A673 (cell line): ENCODE data around the gene HACD2. TPM values are rescaled to one million over a fixed set of nuclear protein-coding genes. Genes with fewer than 3 reads are reported as not detected.

Source experiments
- BruUV-seq: library from RNA; stranded (reverse); fragments of 400-500 nt; replicated peaks from 2 replicates; lab custom pipeline; 2021; lab: Mats Ljungman, UMichigan
- CTCF ChIA-PET: fragments of 300-600 bp; sonication (Branson Sonifier 250); formaldehyde crosslinking; loops from one replicate; lab custom pipeline; 2022; ENCODE audit warnings: antibody characterized with exemption; lab: Charles Lee
- POLR2A ChIA-PET: fragments of 300-600 bp; sonication (Branson Sonifier 250); formaldehyde crosslinking; loops from one replicate; lab custom pipeline; 2022; ENCODE audit warnings: antibody characterized with exemption; ENCODE audit not compliant: low non-redundant PET; lab: Charles Lee
- DNase-seq: peaks from one replicate; pipeline ENCODE4 v3.0.0-alpha.2; 2015; ENCODE audit warnings: low spot score
- H3K27ac ChIP-seq: fragments of 200-600 bp; sonication (generic); 2 replicates; pipeline ENCODE4 v1.5.1; 2016; ENCODE audit warnings: mixed run types, low read depth, mild to moderate bottlenecking, mixed read lengths, antibody characterized with exemption, low read length; ENCODE audit not compliant: poor library complexity, severe bottlenecking
- H3K27me3 ChIP-seq: fragments of 200-600 bp; sonication (generic); replicated peaks from 2 replicates; pipeline ENCODE4 v1.6.1; 2017; ENCODE audit warnings: mixed run types, low read depth, mild to moderate bottlenecking, mixed read lengths, antibody characterized with exemption, low read length; ENCODE audit not compliant: insufficient read depth, poor library complexity
- H3K36me3 ChIP-seq: fragments of 200-600 bp; sonication (generic); 2 replicates; pipeline ENCODE4 v1.6.1; 2016; ENCODE audit warnings: mixed run types, mild to moderate bottlenecking, mixed read lengths, antibody characterized with exemption, low read length; ENCODE audit not compliant: insufficient read depth, poor library complexity, severe bottlenecking
- H3K4me1 ChIP-seq: fragments of 200-600 bp; sonication (generic); 2 replicates; pipeline ENCODE4 v1.6.1; 2017; ENCODE audit warnings: mixed run types, mild to moderate bottlenecking, mixed read lengths, antibody characterized with exemption, low read length; ENCODE audit not compliant: insufficient read depth, poor library complexity, severe bottlenecking
- H3K4me3 ChIP-seq: fragments of 200-600 bp; sonication (generic); 2 replicates; pipeline ENCODE4 v1.5.1; 2016; ENCODE audit warnings: low read depth, mixed run types, mild to moderate bottlenecking, mixed read lengths, low read length; ENCODE audit not compliant: poor library complexity, severe bottlenecking
- H3K9me3 ChIP-seq: fragments of 200-600 bp; sonication (generic); 2 replicates; pipeline ENCODE4 v1.6.1; 2016; ENCODE audit warnings: mixed run types, low read depth, mild to moderate bottlenecking, mixed read lengths, antibody characterized with exemption, low read length; ENCODE audit not compliant: poor library complexity, severe bottlenecking
- CTCF ChIP-seq: fragments of 300-800, 200-600 bp; sonication (generic); conservative IDR thresholded peaks from 2 replicates; pipeline ENCODE4 v1.5.1; 2017; ENCODE audit warnings: low read depth, mild to moderate bottlenecking, antibody characterized with exemption, low read length, moderate library complexity, mixed read lengths
- EZH2 ChIP-seq: fragments of 200-600 bp; sonication (generic); IDR thresholded peaks from 2 replicates; pipeline ENCODE4 v1.6.1; 2017; ENCODE audit warnings: borderline replicate concordance, low read depth, mild to moderate bottlenecking, mixed read lengths, antibody characterized with exemption, low read length; ENCODE audit not compliant: poor library complexity, severe bottlenecking
- intact Hi-C: fragments of 100-400 bp; cut with micrococcal nuclease; formaldehyde crosslinking; loops from one replicate; pipeline ENCODE4 v1.10.0; 2022; ENCODE audit not compliant: unreplicated experiment
- total RNA-seq: library from RNA; stranded (reverse); gene quantifications from 2 replicates; pipeline ENCODE4 v1.2.3, GENCODE V29; 2021

HACD2 gene
- total RNA-seq, 1 experiment from 2014 or later, result 49.3 TPM

- peaks cover 7% of the 10 kb centered on the region for H3K4me1 ChIP-seq
- no peaks in the 10 kb centered on the region for H3K36me3 ChIP-seq
- H3K27ac ChIP-seq, result no peak overlapping the region
- no peaks in the 10 kb centered on the region for H3K27me3 ChIP-seq
- no TSS peak for BruUV-seq
- DNase-seq, result no peak
- no peaks in the 10 kb centered on the region for H3K9me3 ChIP-seq
- ChIA-PET CTCF (interaction anchor here (0.5 kb wide), 1 partner anchor 476 kb away, joined by 3 read pairs; no protein-coding TSS in a partner anchor), POLR2A (no interaction called here)
- TF ChIP-seq EZH2, result no peak
- TF ChIP-seq CTCF, result no peak
- H3K4me3 ChIP-seq, result no peak overlapping the region
- intact Hi-C loops, result no loop called here
These were observed 59.9 kb downstream of the HACD2 start for GRCh38 chr3:123524981-123525380.

- Histone ChIP-seq H3K9me3 (no peaks in the 10 kb centered on the region), H3K27me3 (no peaks in the 10 kb centered on the region), H3K4me3 (no peak overlapping the region), H3K36me3 (no peaks in the 10 kb centered on the region), H3K27ac (no peak overlapping the region), H3K4me1 (peaks cover 7% of the 10 kb centered on the region)
- ChIA-PET POLR2A (no interaction called here), CTCF (no interaction called here)
- intact Hi-C loops, result no loop called here
- DNase-seq, result no peak
- TF ChIP-seq EZH2 (no peak), CTCF (no peak)
- BruUV-seq, result no TSS peak
These were observed 61.8 kb downstream of the HACD2 start for GRCh38 chr3:123523023-123523412.

- intact Hi-C loops, result no loop called here
- Histone ChIP-seq H3K9me3 (no peaks in the 10 kb centered on the region), H3K4me3 (no peak overlapping the region), H3K27ac (no peak overlapping the region), H3K4me1 (peaks cover 7% of the 10 kb centered on the region), H3K36me3 (no peaks in the 10 kb centered on the region), H3K27me3 (no peaks in the 10 kb centered on the region)
- ChIA-PET CTCF (no interaction called here), POLR2A (no interaction called here)
- BruUV-seq, result no TSS peak
- no peak for TF ChIP-seq EZH2
- TF ChIP-seq CTCF, result no peak
- DNase-seq, result no peak
These were observed 62.4 kb downstream of the HACD2 start for GRCh38 chr3:123522320-123523022.
